MM.1S (cell line): Measurements from ENCODE around the gene TADA2A.

Source experiments
- DNase-seq: peaks from one replicate; pipeline ENCODE4 v3.0.0-alpha.2; 2015
- H2AFZ ChIP-seq: fragments of 300-600 bp; sonication (generic); 2 replicates; pipeline ENCODE4 v1.6.0; 2016; ENCODE audit warnings: antibody characterized with exemption, low read length
- H3F3A ChIP-seq: fragments of 300-600 bp; sonication (generic); 2 replicates; pipeline ENCODE4 v1.6.1; 2016; ENCODE audit warnings: mild to moderate bottlenecking, antibody characterized with exemption, low read length, moderate library complexity, mixed read lengths; ENCODE audit not compliant: insufficient read depth
- H3K27ac ChIP-seq: fragments of 300-600 bp; sonication (generic); 2 replicates; pipeline ENCODE4 v1.5.1; 2016; ENCODE audit warnings: mild to moderate bottlenecking, low read length
- H3K27me3 ChIP-seq: fragments of 300-600 bp; sonication (generic); replicated peaks from 2 replicates; pipeline ENCODE4 v1.6.0; 2016; ENCODE audit warnings: low read length; ENCODE audit not compliant: insufficient read depth
- H3K36me3 ChIP-seq: fragments of 300-600 bp; sonication (generic); replicated peaks from 2 replicates; pipeline ENCODE4 v1.6.1; 2016; ENCODE audit warnings: mild to moderate bottlenecking, low read length, mixed read lengths; ENCODE audit not compliant: insufficient read depth
- H3K4me1 ChIP-seq: fragments of 300-600 bp; sonication (generic); 2 replicates; pipeline ENCODE4 v1.6.1; 2016; ENCODE audit warnings: low read length, mixed read lengths
- H3K4me2 ChIP-seq: fragments of 300-600 bp; sonication (generic); 2 replicates; pipeline ENCODE4 v1.6.0; 2016; ENCODE audit warnings: low read depth, low read length
- H3K4me3 ChIP-seq: fragments of 300-600 bp; sonication (generic); 2 replicates; pipeline ENCODE4 v1.5.1; 2016; ENCODE audit warnings: low read length, mixed read lengths
- H3K79me2 ChIP-seq: fragments of 300-600 bp; sonication (generic); 2 replicates; pipeline ENCODE4 v1.6.1; 2016; ENCODE audit warnings: mixed run types, low read length, mixed read lengths
- H3K9ac ChIP-seq: fragments of 300-600 bp; sonication (generic); 2 replicates; pipeline ENCODE4 v1.6.1; 2016; ENCODE audit warnings: low read length, mixed read lengths
- H3K9me2 ChIP-seq: fragments of 300-600 bp; sonication (generic); replicated peaks from 2 replicates; pipeline ENCODE4 v1.6.1; 2016; ENCODE audit warnings: mild to moderate bottlenecking, low read length, mixed read lengths; ENCODE audit not compliant: insufficient read depth
- H3K9me3 ChIP-seq: fragments of 300-600 bp; sonication (generic); replicated peaks from 2 replicates; pipeline ENCODE4 v1.6.1; 2016; ENCODE audit warnings: mild to moderate bottlenecking, low read length, mixed read lengths; ENCODE audit not compliant: insufficient read depth
- H4K20me1 ChIP-seq: fragments of 300-600 bp; sonication (generic); 2 replicates; pipeline ENCODE4 v1.6.1; 2016; ENCODE audit warnings: mild to moderate bottlenecking, low read length, moderate library complexity, mixed read lengths; ENCODE audit not compliant: insufficient read depth
- CTCF ChIP-seq: fragments of 300-600 bp; sonication (generic); IDR thresholded peaks from 2 replicates; pipeline ENCODE4 v1.5.1; 2016; ENCODE audit warnings: antibody characterized with exemption, low read length, mixed read lengths
- EZH2 ChIP-seq: fragments of 300-600 bp; sonication (generic); optimal IDR thresholded peaks from 2 replicates; pipeline ENCODE3; 2017; ENCODE audit warnings: low read depth, mild to moderate bottlenecking, antibody characterized with exemption, low read length, mixed read lengths
- EZH2phosphoT487 ChIP-seq: fragments of 300-600 bp; sonication (generic); IDR thresholded peaks from 2 replicates; pipeline ENCODE4 v1.6.1; 2018; ENCODE audit warnings: antibody characterized with exemption, low read length

TADA2A gene

DNA sequence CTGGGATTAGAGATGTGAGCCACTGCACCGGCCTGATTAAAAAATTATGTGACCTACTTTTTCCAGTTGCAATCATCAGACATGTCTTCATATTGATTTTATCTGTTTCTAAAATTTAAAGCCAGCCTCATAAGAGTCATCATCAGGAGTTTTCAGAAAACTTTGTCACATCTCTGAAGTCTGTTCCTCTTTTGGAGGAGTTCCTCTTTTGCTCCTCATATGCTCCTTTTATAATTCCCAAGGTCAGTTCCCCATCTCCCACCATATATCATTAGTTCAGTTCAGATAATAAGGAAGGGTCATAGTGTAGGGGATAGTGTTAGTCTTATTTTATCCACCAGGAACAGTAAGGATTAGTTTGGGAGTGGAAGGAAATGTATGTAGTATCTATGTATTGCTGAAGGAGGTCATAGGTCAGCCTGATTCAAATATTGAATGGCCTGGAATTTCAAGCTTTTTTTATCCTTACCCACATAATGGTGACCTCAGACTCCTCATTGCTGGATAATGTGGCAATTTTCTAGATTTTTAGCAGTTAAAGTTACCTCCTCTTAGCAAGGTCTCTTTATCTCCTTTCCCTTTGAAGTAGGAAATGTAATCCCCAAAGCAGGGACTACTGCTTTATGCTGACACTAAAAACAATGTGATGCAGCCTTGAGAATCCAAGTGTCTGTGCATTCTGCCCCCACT, 69.2 kb downstream of the TADA2A start:
- H3K27me3 ChIP-seq: no peaks in the 10 kb centered on the region
- no peak for DNase-seq
- no peaks in the 10 kb centered on the region for H3K9me3 ChIP-seq
- no peak overlapping the region for H2AFZ ChIP-seq
- no peaks in the 10 kb centered on the region for H4K20me1 ChIP-seq
- no peak overlapping the region for H3K4me3 ChIP-seq
- H3K4me2 ChIP-seq: no peak overlapping the region
- no peak overlapping the region for H3K27ac ChIP-seq
- TF ChIP-seq CTCF (no peak), EZH2phosphoT487 (no peak), EZH2 (no peak)
- H3K79me2 ChIP-seq: no peaks in the 10 kb centered on the region
- no peaks in the 10 kb centered on the region for H3K4me1 ChIP-seq
- H3K9ac ChIP-seq: no peak overlapping the region
- H3K36me3 ChIP-seq: peaks cover 11% of the 10 kb centered on the region; the same call in 1 of the 2 replicates
- no peaks in the 10 kb centered on the region for H3K9me2 ChIP-seq
- H3F3A ChIP-seq: no peaks in the 10 kb centered on the region

DNA sequence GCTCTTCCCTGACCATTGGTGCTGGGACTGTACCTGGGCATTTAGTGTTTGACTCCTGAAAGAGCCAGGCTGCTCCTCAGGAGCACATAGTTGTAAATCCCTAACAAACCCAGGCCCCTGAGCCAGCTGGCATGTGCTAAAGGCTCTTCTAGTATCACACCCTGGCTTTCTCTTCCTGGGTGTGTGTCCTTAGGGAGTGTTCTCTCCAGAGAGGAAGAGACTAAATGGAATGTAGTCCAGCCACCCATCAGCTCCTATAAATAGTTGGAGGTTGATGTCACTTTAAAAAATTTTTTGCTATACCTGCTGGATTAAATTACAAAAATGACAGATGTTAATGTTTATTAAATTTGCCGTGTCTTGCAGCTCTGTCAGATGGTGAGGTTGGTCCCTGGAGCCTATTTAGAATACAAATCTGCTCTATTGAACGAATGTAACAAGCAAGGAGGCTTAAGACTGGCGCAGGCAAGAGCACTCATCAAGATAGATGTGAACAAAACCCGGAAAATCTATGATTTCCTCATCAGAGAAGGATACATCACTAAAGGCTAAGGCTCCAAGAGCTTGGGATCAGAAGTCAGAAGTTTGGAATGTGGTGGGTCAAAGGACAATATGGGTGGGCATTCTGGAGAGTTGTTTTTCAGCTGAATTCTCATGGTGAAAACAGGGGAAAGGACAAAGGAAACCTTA, 69.9 kb downstream of the TADA2A start:
- Histone ChIP-seq H3K79me2 (no peaks in the 10 kb centered on the region), H3K36me3 (0 out of 2 replicates have a peak, but pooled peaks cover 11% of the 10 kb centered on the region), H3K9me3 (no peaks in the 10 kb centered on the region), H3K27ac (no peak overlapping the region), H2AFZ (no peak overlapping the region), H3F3A (no peaks in the 10 kb centered on the region), H3K4me1 (no peaks in the 10 kb centered on the region), H4K20me1 (no peaks in the 10 kb centered on the region), H3K9ac (no peak overlapping the region), H3K4me2 (no peak overlapping the region), H3K27me3 (no peaks in the 10 kb centered on the region), H3K4me3 (no peak overlapping the region), H3K9me2 (no peaks in the 10 kb centered on the region)
- no peak for TF ChIP-seq EZH2
- no peak for TF ChIP-seq EZH2phosphoT487
- DNase-seq: no peak

DNA sequence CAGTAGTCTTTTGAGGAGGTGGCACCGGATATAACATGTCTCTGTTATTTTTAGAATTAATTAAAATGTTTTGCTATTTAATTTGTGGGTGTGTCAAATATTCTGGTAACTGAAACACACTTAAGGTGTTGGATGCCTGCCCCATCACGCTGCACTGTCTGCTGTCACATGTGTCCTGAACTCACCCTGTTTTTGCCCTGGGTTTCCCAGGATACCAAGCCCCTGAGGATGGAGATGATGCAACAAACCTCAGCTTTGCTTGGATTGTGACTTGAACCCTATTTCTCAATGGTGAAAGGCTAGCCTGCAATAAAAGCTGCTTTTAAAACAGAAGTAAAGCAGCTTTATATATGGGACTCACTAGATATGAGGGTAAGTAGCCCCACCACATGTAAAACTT, 71.5 kb downstream of the TADA2A start:
- Histone ChIP-seq H3K27me3 (no peaks in the 10 kb centered on the region), H3K9me2 (no peaks in the 10 kb centered on the region), H2AFZ (no peak overlapping the region), H3K36me3 (0 out of 2 replicates have a peak, but pooled peaks cover 11% of the 10 kb centered on the region), H4K20me1 (no peaks in the 10 kb centered on the region), H3K4me1 (no peaks in the 10 kb centered on the region), H3K79me2 (no peaks in the 10 kb centered on the region), H3K27ac (no peak overlapping the region), H3F3A (no peaks in the 10 kb centered on the region), H3K4me2 (no peak overlapping the region), H3K4me3 (no peak overlapping the region), H3K9me3 (no peaks in the 10 kb centered on the region), H3K9ac (no peak overlapping the region)
- no peak for TF ChIP-seq EZH2
- no peak for TF ChIP-seq CTCF
- TF ChIP-seq EZH2phosphoT487: no peak
- no peak for DNase-seq

- Histone ChIP-seq H3K79me2 (no peaks in the 10 kb centered on the region), H3K9ac (no peak overlapping the region), H3K27ac (no peak overlapping the region), H4K20me1 (no peaks in the 10 kb centered on the region), H3K9me3 (no peaks in the 10 kb centered on the region), H3K36me3 (0 out of 2 replicates have a peak, but pooled peaks cover 8% of the 10 kb centered on the region), H3K9me2 (no peaks in the 10 kb centered on the region), H3K4me1 (no peaks in the 10 kb centered on the region), H3K27me3 (no peaks in the 10 kb centered on the region), H3K4me3 (no peak overlapping the region), H2AFZ (no peak overlapping the region), H3F3A (no peaks in the 10 kb centered on the region), H3K4me2 (no peak overlapping the region)
- TF ChIP-seq CTCF: no peak
- no peak for TF ChIP-seq EZH2
- TF ChIP-seq EZH2phosphoT487: no peak
- DNase-seq: no peak
These were observed 72.3 kb downstream of the TADA2A start for GRCh38 chr17:37479025-37479424.
